ENCODE data around the gene SLC7A1. TPM values are rescaled to one million over a fixed set of nuclear protein-coding genes. Genes with fewer than 3 reads are reported as not detected.

SLC7A1 gene
- total RNA-seq, 1 donor from 2014 or later = 91.5 TPM

- Histone ChIP-seq H3K4me3 (ENCODE audit: low read depth, low read length) (no peak overlapping the region), H3K27me3 (ENCODE audit: control insufficient read depth, insufficient read depth, low read length) (peaks cover 7% of the 10 kb centered on the region), H3K36me3 (ENCODE audit: control insufficient read depth, insufficient read depth, low read length) (no peaks in the 10 kb centered on the region)
- no peak for TF ChIP-seq CTCF (IDR thresholded peaks at IDR 0.05; ENCODE audit: insufficient read depth, low read length, poor library complexity, severe bottlenecking)
- no peak for DNase-seq (ENCODE audit: low read depth)
Measured at GRCh38 chr13:29505950-29506349, 89.5 kb downstream of the SLC7A1 start.

GRCh38 chr13:29505511-29505910, 90.0 kb downstream of the SLC7A1 start:
- Histone ChIP-seq H3K4me3 (ENCODE audit: low read depth, low read length) (no peak overlapping the region), H3K36me3 (ENCODE audit: control insufficient read depth, insufficient read depth, low read length) (no peaks in the 10 kb centered on the region), H3K27me3 (ENCODE audit: control insufficient read depth, insufficient read depth, low read length) (peaks cover 7% of the 10 kb centered on the region)
- DNase-seq (ENCODE audit: low read depth) = no peak
- no peak for TF ChIP-seq CTCF (IDR thresholded peaks at IDR 0.05; ENCODE audit: insufficient read depth, low read length, poor library complexity, severe bottlenecking)

- H3K4me3 ChIP-seq (ENCODE audit: low read depth, low read length) = no peak overlapping the region
- H3K36me3 ChIP-seq (ENCODE audit: control insufficient read depth, insufficient read depth, low read length) = no peaks in the 10 kb centered on the region
- no peak for TF ChIP-seq CTCF (IDR thresholded peaks at IDR 0.05; ENCODE audit: insufficient read depth, low read length, poor library complexity, severe bottlenecking)
- peaks cover 10% of the 10 kb centered on the region for H3K27me3 ChIP-seq (ENCODE audit: control insufficient read depth, insufficient read depth, low read length)
- no peak for DNase-seq (ENCODE audit: low read depth)
Measured at GRCh38 chr13:29504691-29505090, 90.8 kb downstream of the SLC7A1 start.

GRCh38 chr13:29503041-29503837, 92.2 kb downstream of the SLC7A1 start:
- Histone ChIP-seq H3K4me3 (ENCODE audit: low read depth, low read length) (no peak overlapping the region), H3K27me3 (ENCODE audit: control insufficient read depth, insufficient read depth, low read length) (peaks cover 19% of the 10 kb centered on the region), H3K36me3 (ENCODE audit: control insufficient read depth, insufficient read depth, low read length) (no peaks in the 10 kb centered on the region)
- TF ChIP-seq CTCF (IDR thresholded peaks at IDR 0.05; ENCODE audit: insufficient read depth, low read length, poor library complexity, severe bottlenecking) = no peak
- no peak for DNase-seq (ENCODE audit: low read depth)

GRCh38 chr13:29502391-29503008, 93.0 kb downstream of the SLC7A1 start:
- H3K4me3 ChIP-seq (ENCODE audit: low read depth, low read length) = no peak overlapping the region
- no peak for DNase-seq (ENCODE audit: low read depth)
- peaks cover 22% of the 10 kb centered on the region for H3K27me3 ChIP-seq (ENCODE audit: control insufficient read depth, insufficient read depth, low read length)
- TF ChIP-seq CTCF (IDR thresholded peaks at IDR 0.05; ENCODE audit: insufficient read depth, low read length, poor library complexity, severe bottlenecking) = no peak
- H3K36me3 ChIP-seq (ENCODE audit: control insufficient read depth, insufficient read depth, low read length) = no peaks in the 10 kb centered on the region
